Esophagus (tissue), 2 donors: ENCODE measurements around the gene MIDN. TPM values are rescaled to one million over a fixed set of nuclear protein-coding genes. Genes with fewer than 3 reads are reported as not detected.

Experiments
- H3K27ac ChIP-seq, 2 donors: one replicate each; pipeline ENCODE4 v1.5.1; 2013; ENCODE audit warnings: low read depth in 2 of 2, mild to moderate bottlenecking in 2 of 2, inconsistent platforms in 1 of 2, low read length in 1 of 2, moderate library complexity in 1 of 2
- H3K27me3 ChIP-seq, 2 donors: one replicate each; pipeline ENCODE4 v1.6.1; 2013; ENCODE audit warnings: low read length in 2 of 2, control low read depth in 1 of 2, mild to moderate bottlenecking in 1 of 2; ENCODE audit not compliant: insufficient read depth in 2 of 2, control insufficient read depth in 1 of 2
- H3K36me3 ChIP-seq, 2 donors: one replicate each; pipeline ENCODE4 v1.6.1; 2013; ENCODE audit warnings: low read length in 1 of 2; ENCODE audit not compliant: control insufficient read depth in 2 of 2, insufficient read depth in 2 of 2
- H3K4me1 ChIP-seq, 2 donors: one replicate each; pipeline ENCODE4 v1.6.1; 2013; ENCODE audit warnings: low read length in 1 of 2; ENCODE audit not compliant: control insufficient read depth in 2 of 2, insufficient read depth in 2 of 2
- H3K4me3 ChIP-seq, 2 donors: one replicate each; pipeline ENCODE4 v1.5.1; 2013; ENCODE audit warnings: low read length in 2 of 2, mild to moderate bottlenecking in 2 of 2, low read depth in 1 of 2, moderate library complexity in 1 of 2
- H3K9me3 ChIP-seq, 2 donors: one replicate each; pipeline ENCODE4 v1.6.1; 2013; ENCODE audit warnings: mild to moderate bottlenecking in 2 of 2, low read depth in 1 of 2, low read length in 1 of 2, moderate library complexity in 1 of 2; ENCODE audit not compliant: control insufficient read depth in 2 of 2, insufficient read depth in 1 of 2
- WGBS, 2 donors: extraction: QIAGEN DNeasy Blood & Tissue Kit; methylation state at CpG; one replicate each; pipeline ENCODE4 v1.1.7; 2013; 5-methylcytosine and 5-hydroxymethylcytosine counted together
- polyA plus RNA-seq, 2 donors: library from polyadenylated mRNA; stranded (reverse); fragments of 200-250 nt; gene quantifications; one replicate each; pipeline ENCODE4 v1.2.3, GENCODE V29; 2013
- donor health status: healthy with polysubstance abuse.
- donor health status: Bipolar disorder and iron deficiency.

Gene MIDN
- polyA plus RNA-seq, 2 donors: 36.4 to 38.7 TPM

GRCh38 chr19:1290703-1291651 lies 42.6 kb downstream of the MIDN start:
- Histone ChIP-seq H3K27ac (no peak overlapping the region), H3K4me3 (no peak overlapping the region), H3K27me3 (peaks cover 0 to 26% of the 10 kb centered on the region in 2 donors), H3K4me1 (peaks cover 14% of the 10 kb centered on the region in 2 donors), H3K9me3 (no peaks in the 10 kb centered on the region), H3K36me3 (no peaks in the 10 kb centered on the region)
- WGBS, 2 donors: 60 to 62% methylated on average over 36 to 40 of the region's 40 CpGs

GRCh38 chr19:1291761-1292418 lies 43.5 kb downstream of the MIDN start:
- H3K27me3 ChIP-seq: peaks cover 0 to 19% of the 10 kb centered on the region in 2 donors
- no peaks in the 10 kb centered on the region for H3K9me3 ChIP-seq
- no peak overlapping the region for H3K4me3 ChIP-seq
- peaks cover 9 to 11% of the 10 kb centered on the region in 2 donors for H3K4me1 ChIP-seq
- WGBS, 2 donors: 36 to 41% methylated on average over 25 of the region's 25 CpGs
- H3K36me3 ChIP-seq: no peaks in the 10 kb centered on the region
- H3K27ac ChIP-seq: no peak overlapping the region

- Histone ChIP-seq H3K27me3 (peaks cover 0 to 12% of the 10 kb centered on the region in 2 donors), H3K4me1 (peaks cover 8 to 9% of the 10 kb centered on the region in 2 donors)
Observed at GRCh38 chr19:1292419-1293151, 44.2 kb downstream of the MIDN start.

GRCh38 chr19:1293782-1294604 lies 45.6 kb downstream of the MIDN start:
- Histone ChIP-seq H3K4me1 (peaks cover 5 to 7% of the 10 kb centered on the region in 2 donors), H3K36me3 (no peaks in the 10 kb centered on the region), H3K27ac (no peak overlapping the region), H3K4me3 (no peak overlapping the region), H3K9me3 (no peaks in the 10 kb centered on the region), H3K27me3 (peaks cover 0 to 3% of the 10 kb centered on the region in 2 donors)
- WGBS, 2 donors: 73 to 79% methylated on average over 33 to 35 of the region's 35 CpGs

More at GRCh38 chr19:1292419-1293151, 44.2 kb downstream of the MIDN start:
- no peaks in the 10 kb centered on the region for H3K9me3 ChIP-seq
- no peaks in the 10 kb centered on the region for H3K36me3 ChIP-seq
- 82 to 83% methylated on average over 17 of the region's 17 CpGs for WGBS, 2 donors
- H3K4me3 ChIP-seq: no peak overlapping the region
- no peak overlapping the region for H3K27ac ChIP-seq

GRCh38 chr19:1294688-1295087 lies 46.3 kb downstream of the MIDN start:
- H3K36me3 ChIP-seq: no peaks in the 10 kb centered on the region

GRCh38 chr19:1295169-1296012 lies 47.0 kb downstream of the MIDN start:
- no peak overlapping the region for H3K27ac ChIP-seq
- H3K4me1 ChIP-seq: peaks cover under 1 to 5% of the 10 kb centered on the region in 2 donors
- H3K4me3 ChIP-seq: no peak overlapping the region
- H3K36me3 ChIP-seq: no peaks in the 10 kb centered on the region
- H3K27me3 ChIP-seq: peaks cover 0 to 3% of the 10 kb centered on the region in 2 donors
- WGBS, 2 donors: 13 to 16% methylated on average over 75 to 82 of the region's 82 CpGs
- H3K9me3 ChIP-seq: no peaks in the 10 kb centered on the region

More at GRCh38 chr19:1294688-1295087, 46.3 kb downstream of the MIDN start:
- H3K27me3 ChIP-seq: peaks cover 0 to 3% of the 10 kb centered on the region in 2 donors
- H3K9me3 ChIP-seq: no peaks in the 10 kb centered on the region
- peaks cover 4 to 5% of the 10 kb centered on the region in 2 donors for H3K4me1 ChIP-seq
- no peak overlapping the region for H3K27ac ChIP-seq
- 68 to 76% methylated on average over 14 of the region's 14 CpGs for WGBS, 2 donors
- no peak overlapping the region for H3K4me3 ChIP-seq

- H3K4me3 ChIP-seq: no peak overlapping the region
- H3K4me1 ChIP-seq: peaks cover 0 to 5% of the 10 kb centered on the region in 2 donors
- no peaks in the 10 kb centered on the region for H3K9me3 ChIP-seq
- H3K36me3 ChIP-seq: no peaks in the 10 kb centered on the region
- 75 to 81% methylated on average over 12 to 13 of the region's 13 CpGs for WGBS, 2 donors
- peaks cover 0 to 3% of the 10 kb centered on the region in 2 donors for H3K27me3 ChIP-seq
- H3K27ac ChIP-seq: no peak overlapping the region
Observed at GRCh38 chr19:1296078-1296477, 47.7 kb downstream of the MIDN start.

GRCh38 chr19:1296575-1297271 lies 48.3 kb downstream of the MIDN start:
- peaks cover 0 to 5% of the 10 kb centered on the region in 2 donors for H3K4me1 ChIP-seq
- H3K9me3 ChIP-seq: no peaks in the 10 kb centered on the region
- WGBS, 2 donors: 85 to 86% methylated on average over 24 of the region's 24 CpGs
- H3K27ac ChIP-seq: no peak overlapping the region
- H3K36me3 ChIP-seq: no peaks in the 10 kb centered on the region
- H3K27me3 ChIP-seq: peaks cover 0 to 3% of the 10 kb centered on the region in 2 donors
- no peak overlapping the region for H3K4me3 ChIP-seq
